Testis (tissue), 2 donors: ENCODE results near the gene PCCA.

Source experiments
- CTCF ChIP-seq, 3 experiments: fragments of 450-650 bp in 2 of 3; fragments of 200-600 bp in 1 of 3; sonication (generic) in 1 of 3; IDR thresholded peaks; one replicate each; pipeline ENCODE4 v1.5.1; 2016 to 2019; ENCODE audit warnings: antibody characterized with exemption in 3 of 3, mild to moderate bottlenecking in 2 of 3, moderate library complexity in 1 of 3
- POLR2A ChIP-seq: fragments of 450-650 bp; IDR thresholded peaks from one replicate; pipeline ENCODE4 v1.6.1; 2017; ENCODE audit warnings: antibody characterized with exemption, mild to moderate bottlenecking, moderate library complexity

DNA sequence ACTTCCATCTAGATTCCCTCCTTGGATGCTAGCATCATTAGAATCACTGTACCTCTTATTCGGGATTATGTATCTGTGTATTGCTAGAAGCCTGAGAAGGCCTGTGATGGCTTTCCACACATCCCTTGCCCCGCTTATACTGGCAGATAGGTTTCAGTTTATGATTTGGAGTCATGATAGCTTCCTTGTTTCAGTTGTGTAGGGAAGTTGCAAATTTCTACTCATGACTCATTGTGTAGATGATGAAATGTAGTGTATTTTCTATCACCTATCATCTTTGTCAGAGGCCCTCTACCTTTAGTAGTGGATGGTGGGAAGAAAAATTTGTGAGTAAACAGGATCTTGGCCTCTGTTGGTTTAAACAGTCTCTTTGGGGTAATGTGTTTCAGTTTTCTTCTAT lies 334.5 kb downstream of the PCCA start:
- TF ChIP-seq CTCF (IDR thresholded peaks at IDR 0.05) (no peak), POLR2A (no peak)
